NOMO-1 treated with dmso at 0.1 percent for 144 hours (cell line): ENCODE data around the gene DRAXIN.

Experiments
- DNase-seq: peaks from one replicate; lab custom pipeline; 2025; ENCODE audit not compliant: unreplicated experiment; lab: John Stamatoyannopoulos, UW

DRAXIN gene

GRCh38 chr1:11691302-11691914 lies at the start of gene DRAXIN:
DRAXIN (plus strand) TSS chr1:11691710; CDS start chr1:11706259, 14,549 bp downstream.
- no peak for DNase-seq

GRCh38 chr1:11641776-11642305 lies 49.7 kb upstream of the DRAXIN start:
- DNase-seq: no peak

- DNase-seq: peak; percentile 28
These were observed 49.0 kb upstream of the DRAXIN start for GRCh38 chr1:11642418-11643017.

- DNase-seq: no peak
These were observed 47.7 kb upstream of the DRAXIN start for GRCh38 chr1:11643782-11644181.

GRCh38 chr1:11645270-11645669 lies 46.2 kb upstream of the DRAXIN start:
- DNase-seq: no peak

- peak; percentile 65 for DNase-seq
These were observed 45.7 kb upstream of the DRAXIN start for GRCh38 chr1:11645670-11646265.

- no peak for DNase-seq
These were observed 45.2 kb upstream of the DRAXIN start for GRCh38 chr1:11646317-11646716.

GRCh38 chr1:11647333-11647732 lies 44.2 kb upstream of the DRAXIN start:
- no peak for DNase-seq

GRCh38 chr1:11648039-11648438 lies 43.5 kb upstream of the DRAXIN start:
- DNase-seq: no peak

- DNase-seq: no peak
These were observed 42.8 kb upstream of the DRAXIN start for GRCh38 chr1:11648732-11649158.

- no peak for DNase-seq
These were observed 42.3 kb upstream of the DRAXIN start for GRCh38 chr1:11649237-11649623.

GRCh38 chr1:11649624-11650330 lies 41.7 kb upstream of the DRAXIN start:
- no peak for DNase-seq

- peak; percentile 90 for DNase-seq
These were observed 41.0 kb upstream of the DRAXIN start for GRCh38 chr1:11650331-11650991.

- no peak for DNase-seq
These were observed 40.5 kb upstream of the DRAXIN start for GRCh38 chr1:11651017-11651416.

- no peak for DNase-seq
These were observed 39.2 kb upstream of the DRAXIN start for GRCh38 chr1:11652203-11652780.

- DNase-seq: no peak
These were observed 38.2 kb upstream of the DRAXIN start for GRCh38 chr1:11653101-11653860.

GRCh38 chr1:11653861-11654136 lies 37.7 kb upstream of the DRAXIN start:
- no peak for DNase-seq

GRCh38 chr1:11654137-11654938 lies 37.2 kb upstream of the DRAXIN start, which contains the start of the genes FBXO2 and FBXO44:
FBXO2 (minus strand) TSS chr1:11654429; CDS start chr1:11654340, 89 bp downstream.
FBXO44 (plus strand) TSS chr1:11654877; CDS start chr1:11655836, 959 bp downstream.
- no peak for DNase-seq
